ENCODE results near the gene COG3.
"Not testable (repeated sequence)": the region's sequence is repeated elsewhere in the genome, so short reads cannot be mapped to it uniquely, and the experiment has no call there.

- not testable (repeated sequence) for TF ChIP-seq CTCF (conservative IDR thresholded peaks at IDR 0.05); ZFX (IDR thresholded peaks at IDR 0.05)
Measured at GRCh38 chr13:45419389-45419788, 45.4 kb upstream of the COG3 start.

Data from C4-2B (cell line).